SHP77 treated with DMSO at 0.1 percent for 48 hours (cell line): Measurements from ENCODE around the gene HSPA12B.

Experiments
- DNase-seq: peaks from one replicate; lab custom pipeline; 2025; lab: John Stamatoyannopoulos, UW

The HSPA12B gene, protein sequence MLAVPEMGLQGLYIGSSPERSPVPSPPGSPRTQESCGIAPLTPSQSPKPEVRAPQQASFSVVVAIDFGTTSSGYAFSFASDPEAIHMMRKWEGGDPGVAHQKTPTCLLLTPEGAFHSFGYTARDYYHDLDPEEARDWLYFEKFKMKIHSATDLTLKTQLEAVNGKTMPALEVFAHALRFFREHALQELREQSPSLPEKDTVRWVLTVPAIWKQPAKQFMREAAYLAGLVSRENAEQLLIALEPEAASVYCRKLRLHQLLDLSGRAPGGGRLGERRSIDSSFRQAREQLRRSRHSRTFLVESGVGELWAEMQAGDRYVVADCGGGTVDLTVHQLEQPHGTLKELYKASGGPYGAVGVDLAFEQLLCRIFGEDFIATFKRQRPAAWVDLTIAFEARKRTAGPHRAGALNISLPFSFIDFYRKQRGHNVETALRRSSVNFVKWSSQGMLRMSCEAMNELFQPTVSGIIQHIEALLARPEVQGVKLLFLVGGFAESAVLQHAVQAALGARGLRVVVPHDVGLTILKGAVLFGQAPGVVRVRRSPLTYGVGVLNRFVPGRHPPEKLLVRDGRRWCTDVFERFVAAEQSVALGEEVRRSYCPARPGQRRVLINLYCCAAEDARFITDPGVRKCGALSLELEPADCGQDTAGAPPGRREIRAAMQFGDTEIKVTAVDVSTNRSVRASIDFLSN

DNA sequence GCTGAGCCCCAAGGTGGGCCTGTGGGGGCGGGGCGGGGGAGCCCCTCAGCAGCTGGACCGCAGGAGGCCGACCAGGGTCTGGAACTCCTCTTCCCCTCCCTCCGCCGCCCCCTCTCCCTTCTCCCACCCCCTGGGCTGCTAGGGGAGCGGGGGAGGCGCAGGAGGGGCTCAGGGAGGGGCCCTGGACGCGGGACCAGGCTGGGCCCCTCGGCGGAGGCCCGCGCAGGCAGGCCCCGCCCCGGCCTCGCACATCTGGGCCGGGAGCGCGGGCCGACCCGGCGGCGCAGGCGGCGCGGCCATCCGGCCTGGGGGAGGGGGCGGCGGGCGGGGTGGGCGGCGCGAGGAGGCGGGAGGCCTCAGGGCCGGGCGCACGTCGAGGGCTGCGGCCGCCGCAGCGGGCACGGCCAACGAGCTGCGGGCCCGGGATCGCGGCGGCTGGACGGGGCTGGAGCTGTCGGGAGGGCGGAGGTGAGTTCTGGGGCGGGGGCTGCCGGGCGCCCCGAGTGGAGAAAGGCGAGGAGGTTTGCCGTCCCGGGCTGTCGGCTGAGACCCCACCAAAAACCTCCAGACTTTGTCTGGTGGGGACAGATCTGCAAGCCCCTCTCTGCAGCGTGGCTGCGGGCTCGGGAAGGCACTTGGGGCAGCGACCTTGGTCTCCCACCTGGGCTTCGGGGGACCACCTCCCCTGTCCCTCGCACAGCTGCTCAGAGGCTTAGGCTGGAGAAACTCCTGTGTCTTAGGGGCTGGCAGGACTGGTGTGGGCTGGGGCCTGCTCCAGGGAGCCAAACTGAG, at the start of gene HSPA12B:
HSPA12B (plus strand) TSS at position 359 of the 792 bp plus-strand sequence. CDS start 5,990 bp downstream, outside the sequence.
- DNase-seq, result no peak

DNA sequence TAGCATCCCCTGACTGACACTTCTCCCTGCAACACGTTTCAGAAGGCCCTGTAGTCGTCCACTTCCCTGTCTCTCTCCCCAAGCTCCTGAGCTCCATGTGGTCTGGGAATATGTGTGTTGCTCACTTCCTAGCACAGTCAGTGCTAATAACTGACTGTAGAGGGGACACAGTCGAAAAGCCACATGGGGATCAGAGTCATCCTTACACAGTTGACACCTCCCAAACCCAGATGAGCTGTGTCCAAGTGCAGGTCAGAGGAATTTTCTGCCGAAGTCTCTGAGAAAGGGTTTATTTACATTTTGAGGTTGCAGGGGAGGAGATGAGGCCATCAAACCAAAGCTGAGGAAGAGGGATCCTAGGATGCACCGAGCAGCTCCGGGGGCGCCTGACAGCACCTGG, 47.1 kb upstream of the HSPA12B start:
- DNase-seq, result no peak

DNA sequence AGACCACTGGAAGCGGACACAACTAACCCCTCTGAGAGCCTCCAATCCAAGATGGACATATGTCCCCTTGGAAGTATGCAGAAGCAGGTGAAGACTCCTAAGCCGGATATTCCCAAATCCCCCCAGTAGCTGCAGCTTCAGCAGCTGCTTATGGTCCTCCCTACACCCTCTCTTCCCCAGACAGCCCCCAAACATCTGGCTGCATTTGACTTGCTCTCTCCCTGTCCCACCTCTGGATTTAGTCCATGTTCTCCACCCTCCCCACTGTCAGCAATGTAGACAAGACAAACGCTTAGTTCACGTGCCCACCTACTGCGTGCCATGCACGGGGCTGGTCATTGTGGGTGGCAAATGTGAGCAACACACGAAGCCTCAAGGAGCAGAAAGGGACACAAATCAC, 46.1 kb upstream of the HSPA12B start:
- DNase-seq, result no peak

DNA sequence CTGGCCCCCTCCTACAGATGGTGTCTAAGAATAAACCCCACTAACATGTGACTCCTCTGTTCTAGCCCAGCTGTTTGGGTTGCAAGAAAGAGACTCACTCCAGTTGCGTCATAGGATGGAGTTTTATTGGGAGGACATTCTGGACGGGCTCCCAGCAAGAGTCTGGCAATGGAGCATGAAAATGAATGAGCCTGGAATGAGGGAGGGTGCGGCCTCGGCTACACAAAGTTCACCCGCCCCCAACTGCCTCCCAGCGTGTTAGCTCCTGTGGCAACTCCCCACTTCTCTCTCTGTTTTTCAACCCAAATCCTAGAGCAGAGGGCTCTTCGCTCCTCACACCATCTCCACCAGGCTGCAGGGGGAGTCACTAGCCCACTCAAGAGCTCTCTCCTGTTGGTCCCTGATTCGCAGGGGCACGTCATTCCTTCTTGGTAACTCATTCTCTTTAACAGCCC, 45.6 kb upstream of the HSPA12B start:
- no peak for DNase-seq

DNA sequence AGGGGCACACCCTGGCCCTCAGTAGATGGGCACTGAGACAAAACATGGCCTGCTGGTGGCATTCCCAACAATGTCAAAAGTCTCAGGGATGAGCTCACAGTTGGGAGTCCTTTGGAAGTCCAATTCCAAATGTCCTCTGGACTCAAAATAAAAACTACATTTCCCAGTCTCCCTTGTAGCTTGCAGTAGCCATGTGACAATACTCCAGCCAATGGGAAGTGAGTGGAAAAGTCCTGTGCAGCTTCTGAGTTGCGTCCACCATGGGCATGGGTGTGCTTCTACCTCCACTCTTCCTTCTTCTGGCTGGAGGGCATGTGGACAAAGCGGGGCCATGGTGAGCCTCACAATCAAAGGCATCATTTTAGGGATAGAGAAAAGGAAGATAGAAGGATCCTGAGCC, 44.8 kb upstream of the HSPA12B start:
- DNase-seq, result no peak

DNA sequence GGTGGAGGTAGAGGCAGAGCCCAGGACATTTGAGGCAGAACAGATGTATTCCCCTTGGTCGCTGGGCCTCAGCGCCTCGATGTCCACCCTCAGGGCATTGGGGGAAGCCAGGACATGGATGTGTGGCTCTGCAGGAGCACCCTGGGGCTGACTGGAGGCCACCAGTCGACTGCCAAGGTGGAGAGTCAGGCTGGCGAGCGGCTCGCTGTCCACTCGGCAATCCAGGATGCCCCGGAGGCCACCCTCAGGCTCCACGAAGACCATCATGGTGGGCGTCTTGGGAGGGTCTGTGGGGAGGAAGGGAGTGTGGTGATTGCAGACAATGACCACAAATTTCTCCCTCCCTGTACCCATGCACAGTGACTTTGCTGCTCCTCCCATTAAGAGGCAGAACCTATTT, 42.5 kb upstream of the HSPA12B start:
- DNase-seq, result no peak

DNA sequence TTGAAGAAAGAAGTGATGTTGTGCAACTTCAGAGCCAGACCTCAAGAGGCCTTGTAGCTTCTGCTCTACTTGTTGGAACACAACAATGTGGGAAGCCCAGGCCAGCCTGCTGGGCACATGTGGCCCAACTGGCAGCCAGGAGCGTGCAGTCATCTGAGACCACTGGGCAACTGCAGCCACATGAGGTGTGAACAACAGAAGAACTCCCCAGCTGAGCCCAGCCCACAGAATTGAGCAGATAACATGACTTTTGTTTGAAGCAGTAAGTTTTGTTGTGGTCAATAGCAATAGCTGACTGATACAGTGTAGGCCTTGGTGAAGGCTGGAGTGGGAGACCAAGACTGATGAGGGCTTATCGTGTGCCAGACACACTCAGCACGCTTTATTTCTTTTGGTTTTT, 42.1 kb upstream of the HSPA12B start:
- DNase-seq, result no peak

DNA sequence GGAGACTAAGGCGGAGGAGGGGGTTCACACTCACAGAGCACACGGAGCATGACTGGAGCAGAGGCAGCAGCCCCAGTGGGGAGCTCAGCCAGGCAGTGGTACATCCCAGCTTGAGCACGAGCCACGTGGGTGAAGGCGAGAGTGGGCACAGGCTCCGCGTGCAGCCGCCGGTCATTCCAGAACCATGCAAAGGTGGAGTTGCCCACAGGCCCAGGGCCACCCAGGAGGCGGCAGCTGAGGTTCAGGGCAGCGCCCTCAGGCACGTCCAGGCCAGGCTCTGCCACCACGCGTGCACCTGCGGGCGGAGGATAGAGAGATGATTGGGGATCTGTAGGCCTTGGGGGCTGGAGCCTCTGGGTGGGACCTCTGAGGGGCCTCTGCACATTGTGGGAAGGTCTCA, 41.2 kb upstream of the HSPA12B start:
- no peak for DNase-seq

DNA sequence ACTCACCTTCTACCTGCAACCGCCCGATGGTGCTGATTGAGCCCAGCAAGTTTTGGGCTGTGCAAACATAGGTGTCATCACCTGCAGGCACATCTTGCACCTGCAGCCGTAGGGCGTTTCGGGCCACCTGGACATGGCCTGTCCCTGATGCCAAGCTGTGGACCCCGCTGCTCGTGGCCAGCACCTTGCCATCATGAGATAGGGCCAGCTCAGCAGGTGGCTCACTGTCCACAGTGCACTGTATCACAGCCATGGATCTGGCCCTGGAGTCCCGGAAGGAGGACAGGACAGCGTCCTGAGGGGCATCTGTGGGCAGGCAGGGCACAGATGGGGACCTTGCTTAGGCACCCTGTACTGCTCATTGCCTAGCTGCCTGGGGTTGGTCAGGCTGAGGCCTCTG, 40.6 kb upstream of the HSPA12B start:
- no peak for DNase-seq

DNA sequence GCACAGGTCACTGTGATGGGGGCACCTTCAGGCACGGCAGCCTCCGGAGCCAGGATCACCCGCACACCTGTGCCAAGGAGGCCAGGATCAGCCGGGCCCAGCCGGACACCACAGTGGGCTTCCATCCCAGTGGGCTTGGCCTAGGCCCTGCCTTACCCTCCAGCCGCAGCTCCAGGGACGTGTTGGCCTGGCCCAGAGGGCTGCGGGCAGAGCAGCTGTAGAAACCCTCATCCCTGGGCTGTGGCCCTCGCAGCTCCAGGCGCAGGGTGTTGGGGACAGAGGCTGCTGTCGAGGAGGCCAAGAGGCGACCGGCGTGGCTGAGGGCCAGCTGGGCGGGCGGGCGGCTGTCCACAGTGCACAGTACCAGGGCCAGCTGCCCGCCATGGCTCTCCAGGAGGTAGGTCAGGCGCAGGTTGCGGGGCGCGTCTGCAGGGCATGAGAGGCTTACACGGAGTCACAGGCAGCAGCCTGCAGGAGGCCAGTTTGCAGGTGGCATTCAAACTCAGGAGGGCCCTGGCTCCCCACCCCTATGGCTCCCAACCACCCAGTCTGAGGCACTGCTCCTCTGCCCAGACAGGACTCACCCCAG, 39.7 kb upstream of the HSPA12B start:
- DNase-seq, result no peak

DNA sequence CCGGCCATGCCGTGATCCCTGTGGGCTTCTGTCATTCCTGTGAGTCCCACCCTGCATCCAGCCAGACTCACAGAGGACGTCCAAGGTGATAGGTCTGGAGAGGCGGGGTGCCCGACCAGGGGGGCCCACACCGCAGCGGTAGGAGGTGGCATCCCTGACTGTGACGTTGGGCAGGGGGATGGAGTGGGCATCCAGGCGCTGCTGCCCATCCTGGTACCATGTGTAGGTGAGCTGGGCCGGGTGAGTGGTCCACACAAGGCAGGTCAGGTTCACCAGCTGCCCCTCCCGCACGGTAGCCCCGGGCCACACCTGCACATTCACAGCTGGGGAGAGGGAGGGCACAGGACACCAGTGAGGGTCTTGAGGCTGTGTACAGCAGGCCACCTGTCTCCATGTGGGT, 39.1 kb upstream of the HSPA12B start:
- DNase-seq, result no peak

DNA sequence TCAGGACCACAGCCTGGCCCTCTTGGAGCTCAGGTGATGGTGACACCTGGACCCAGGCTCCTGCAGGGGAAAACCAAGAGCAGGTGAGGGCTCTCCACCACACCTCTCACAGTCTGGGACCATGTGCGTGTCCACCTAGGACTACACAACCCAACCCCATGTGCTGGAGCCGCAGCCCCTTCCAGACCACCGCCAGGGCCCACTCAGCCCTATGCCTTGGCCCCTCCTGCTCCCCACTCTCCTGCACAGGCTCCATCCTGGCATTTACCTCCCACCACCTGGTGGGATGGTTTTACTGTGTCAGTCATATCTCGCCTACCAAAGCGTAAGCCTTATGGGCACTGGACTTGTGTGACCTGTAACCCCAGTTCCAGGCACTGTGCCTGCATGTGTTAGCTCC, 37.6 kb upstream of the HSPA12B start:
- no peak for DNase-seq

DNA sequence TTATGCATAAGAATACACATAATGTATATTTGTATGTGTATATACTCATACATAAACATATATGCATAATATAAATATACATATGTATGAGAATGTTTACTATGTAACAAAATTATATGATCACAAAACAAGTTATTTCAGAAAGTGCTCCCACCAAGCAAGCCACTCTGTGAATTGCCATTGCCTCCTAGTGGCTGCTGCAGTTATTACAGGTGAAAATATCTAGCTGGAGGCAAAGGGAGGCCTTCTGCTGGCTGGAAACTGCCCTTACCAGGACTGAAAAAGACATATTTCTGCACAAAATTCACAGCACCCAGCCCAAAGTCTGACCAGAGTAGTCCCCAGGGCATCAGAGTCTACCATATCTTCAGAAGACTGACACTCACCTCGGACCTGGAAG, 36.3 kb upstream of the HSPA12B start:
- no peak for DNase-seq

DNA sequence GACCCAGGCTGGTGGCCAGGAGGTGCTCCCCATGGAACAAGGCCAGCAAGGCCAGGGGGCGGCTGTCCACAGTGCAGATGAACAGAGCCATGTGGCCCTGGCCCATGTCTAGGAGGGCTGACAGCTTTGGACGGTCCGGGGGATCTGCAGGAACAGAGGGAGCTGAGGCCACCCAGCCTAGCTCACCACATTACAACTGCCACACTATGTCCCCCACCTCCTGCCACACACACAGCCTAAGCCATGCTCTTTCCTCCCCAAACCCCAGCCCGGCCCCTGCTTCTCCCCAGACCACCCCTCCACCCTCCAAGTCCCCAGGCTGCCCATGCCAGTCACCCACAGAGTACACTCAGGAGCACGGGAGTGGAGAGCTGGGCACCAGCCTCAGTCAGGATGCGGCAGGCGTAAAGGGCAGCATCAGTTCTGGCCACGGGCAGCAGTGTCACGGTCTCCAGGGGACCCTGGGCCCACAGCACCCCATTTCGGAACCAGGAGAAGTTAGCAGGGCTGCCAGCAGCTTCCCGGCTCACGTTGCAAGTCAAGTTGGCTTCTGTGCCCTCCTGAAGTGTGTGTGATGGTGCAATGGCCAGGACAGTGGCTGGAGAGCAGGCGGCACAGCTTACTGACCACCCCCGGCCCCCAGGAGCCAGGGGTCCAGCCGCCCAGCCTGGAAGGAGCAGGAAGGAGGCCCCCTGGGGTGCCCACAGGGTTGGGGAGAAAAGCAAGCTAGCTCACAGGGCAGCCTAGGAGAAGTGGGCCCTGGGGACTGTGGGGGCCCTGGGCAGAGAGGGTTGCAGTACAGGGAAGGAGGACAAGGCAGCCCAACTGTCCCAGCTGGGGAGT, 35.5 kb upstream of the HSPA12B start:
- DNase-seq, result no peak

DNA sequence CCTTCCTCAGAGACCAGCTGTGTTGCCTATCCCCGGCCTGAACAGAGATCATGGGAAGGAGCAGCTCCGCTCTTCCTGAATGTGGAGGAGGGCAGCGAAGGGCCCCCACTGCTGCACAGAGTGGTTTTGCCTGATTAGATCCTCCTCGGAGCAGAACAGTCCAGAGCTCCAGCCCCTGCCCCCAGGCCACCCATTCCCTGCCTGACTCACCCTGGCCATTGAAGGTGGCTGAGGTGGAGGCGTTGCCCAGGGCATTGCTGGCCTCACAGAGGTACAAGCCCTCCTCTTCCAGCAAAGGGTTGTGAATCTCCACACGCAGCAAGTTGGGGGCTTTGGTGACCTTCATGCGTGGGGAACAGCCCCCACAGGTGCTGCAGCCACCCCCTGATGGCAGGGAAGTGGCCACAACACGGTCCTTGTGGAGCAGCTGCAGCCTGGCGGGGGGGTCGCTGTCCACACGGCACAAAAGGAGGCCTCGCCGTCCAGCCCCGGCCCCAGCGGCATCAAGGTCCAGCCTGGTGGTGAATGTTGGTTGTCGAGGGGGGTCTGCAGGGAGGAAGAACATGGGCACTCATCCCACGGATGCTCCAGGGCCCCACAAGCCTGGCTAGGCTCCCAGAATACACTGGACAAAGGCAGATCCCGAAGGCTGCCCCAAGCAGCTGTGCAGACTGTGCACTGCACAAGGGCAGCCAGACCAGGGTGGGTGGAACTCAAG, 34.7 kb upstream of the HSPA12B start:
- no peak for DNase-seq

DNA sequence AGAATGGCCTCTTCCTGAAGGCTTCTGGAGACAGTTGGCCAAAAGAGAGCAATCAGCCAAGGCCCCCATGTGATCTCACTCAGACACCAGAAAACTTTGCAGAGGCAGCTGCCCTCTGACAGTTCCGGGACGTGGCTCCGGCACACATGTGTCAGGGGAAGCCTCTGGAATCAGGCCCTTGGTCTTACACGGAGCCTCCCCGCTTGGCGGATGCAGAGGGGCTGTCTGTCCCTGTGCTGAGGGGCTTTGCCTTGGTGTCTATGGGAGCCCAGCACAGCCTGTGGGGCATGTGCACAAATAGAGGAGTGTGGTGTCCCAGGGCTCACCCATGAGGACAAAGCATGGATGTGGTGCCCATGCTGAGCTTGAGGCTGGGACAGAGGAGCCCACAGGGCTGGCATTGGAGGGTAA, 33.9 kb upstream of the HSPA12B start:
- no peak for DNase-seq

DNA sequence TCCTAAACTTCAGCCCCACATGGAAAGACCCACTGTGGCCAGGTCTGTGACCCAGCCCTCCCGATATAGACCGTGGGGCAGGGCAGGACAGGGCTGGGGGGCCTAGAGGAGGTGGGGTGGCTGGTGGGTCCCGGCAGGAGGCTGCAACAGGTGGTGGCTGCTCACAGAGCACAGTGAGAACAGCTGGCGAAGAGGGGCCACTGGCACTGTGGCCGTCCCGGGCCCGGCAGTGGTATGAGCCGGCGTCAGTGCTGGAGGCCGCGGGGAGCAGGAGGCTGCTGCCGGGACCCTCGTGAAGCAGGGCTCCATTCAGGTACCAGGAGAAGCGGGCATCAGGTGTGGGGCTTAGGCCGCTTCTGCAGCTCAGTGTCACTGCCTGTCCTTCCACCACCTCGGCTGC, 33.4 kb upstream of the HSPA12B start:
- no peak for DNase-seq

DNA sequence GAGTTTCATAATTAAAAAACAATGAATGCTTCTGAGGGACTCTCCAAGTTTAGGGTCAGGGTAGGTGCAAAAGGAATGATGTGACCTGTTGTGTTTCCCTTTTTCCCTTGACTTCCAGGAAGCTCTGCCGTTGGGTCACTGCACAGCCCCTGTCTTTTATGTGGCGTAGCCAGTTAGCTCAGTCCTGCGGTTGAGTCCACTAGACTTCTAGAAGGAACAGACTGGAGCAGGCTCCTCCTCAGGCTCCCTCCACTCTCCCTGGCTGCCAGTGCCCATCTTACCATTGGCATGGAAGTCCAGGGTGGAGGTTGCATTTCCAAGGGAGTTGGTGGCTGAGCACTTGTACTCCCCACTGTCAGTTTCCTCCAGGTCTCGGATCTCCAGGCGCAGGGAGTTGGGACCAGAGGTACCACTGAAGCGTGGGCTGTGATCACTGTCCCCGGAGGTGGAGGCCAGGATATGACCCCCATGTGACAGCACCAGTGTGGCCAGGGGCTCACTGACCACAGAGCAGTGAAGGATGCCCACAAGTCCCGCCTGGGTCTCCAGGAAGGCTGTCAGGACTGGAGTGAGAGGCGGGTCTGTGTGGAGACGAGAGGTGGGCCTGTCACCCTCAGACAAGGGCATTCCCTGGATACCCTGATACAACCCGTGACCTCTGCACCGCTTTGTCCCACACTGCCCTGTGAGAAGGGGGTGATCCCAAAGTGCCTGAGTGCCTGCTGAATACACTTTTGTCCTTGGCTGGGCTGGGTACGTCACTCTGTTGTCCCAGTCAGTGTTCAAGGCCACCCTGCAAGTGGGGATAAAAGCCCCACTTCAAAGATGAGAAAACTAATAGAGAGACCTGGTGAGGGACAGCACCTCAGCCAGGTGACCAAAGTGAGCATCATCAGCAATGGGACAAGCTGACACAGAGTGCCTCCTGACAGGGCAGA, 31.2 kb upstream of the HSPA12B start:
- DNase-seq, result no peak

DNA sequence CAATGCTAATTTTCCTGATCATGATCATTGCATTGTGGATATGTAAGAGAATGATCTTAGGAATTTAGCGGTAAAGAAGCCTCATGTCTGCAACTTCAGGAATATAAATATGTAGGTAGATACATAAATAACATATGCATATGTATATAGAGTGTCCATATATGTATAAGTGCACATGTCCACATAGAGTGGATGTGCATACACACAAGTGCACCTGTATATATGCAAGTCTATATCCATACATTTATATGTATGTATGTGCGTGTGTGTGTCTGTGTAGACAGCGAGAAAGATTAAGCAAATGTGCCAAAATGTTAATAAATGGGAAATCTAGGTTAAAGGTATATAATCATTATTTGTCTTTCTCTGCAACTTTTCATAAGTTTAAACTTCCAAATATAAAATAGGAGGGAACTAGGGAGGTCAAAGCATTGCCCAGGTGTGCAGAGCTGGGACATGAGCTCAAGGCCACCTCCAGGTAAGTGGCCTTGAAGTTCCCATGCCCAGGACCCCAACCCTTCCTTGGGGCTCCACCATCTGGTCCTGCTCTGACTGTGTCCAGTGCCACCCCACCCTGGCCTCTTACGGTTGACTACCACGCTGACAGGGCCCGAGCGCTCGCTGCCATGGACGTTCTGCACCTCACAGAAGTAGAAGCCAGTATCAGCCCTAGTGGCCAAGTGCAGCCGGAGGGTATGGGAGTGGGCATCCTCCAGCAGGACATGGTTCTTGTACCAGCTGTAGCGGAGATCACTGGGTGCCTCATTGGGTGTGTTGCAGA, 29.7 kb upstream of the HSPA12B start:
- DNase-seq, result no peak
